Measurements from ENCODE around the gene CES4A. TPM values are rescaled to one million over a fixed set of nuclear protein-coding genes. Genes with fewer than 3 reads are reported as not detected.
A peak's percentile ranks its signal among the peaks of the same experiment; 100 is the strongest.

The CES4A gene
- total and polyA plus RNA-seq, 9 of the 15 experiments (the other 6 are each of a cell fraction or from before 2014, with no cell fraction given): 0.09 to 0.13 (median 0.11) TPM; not detected in 6

DNA sequence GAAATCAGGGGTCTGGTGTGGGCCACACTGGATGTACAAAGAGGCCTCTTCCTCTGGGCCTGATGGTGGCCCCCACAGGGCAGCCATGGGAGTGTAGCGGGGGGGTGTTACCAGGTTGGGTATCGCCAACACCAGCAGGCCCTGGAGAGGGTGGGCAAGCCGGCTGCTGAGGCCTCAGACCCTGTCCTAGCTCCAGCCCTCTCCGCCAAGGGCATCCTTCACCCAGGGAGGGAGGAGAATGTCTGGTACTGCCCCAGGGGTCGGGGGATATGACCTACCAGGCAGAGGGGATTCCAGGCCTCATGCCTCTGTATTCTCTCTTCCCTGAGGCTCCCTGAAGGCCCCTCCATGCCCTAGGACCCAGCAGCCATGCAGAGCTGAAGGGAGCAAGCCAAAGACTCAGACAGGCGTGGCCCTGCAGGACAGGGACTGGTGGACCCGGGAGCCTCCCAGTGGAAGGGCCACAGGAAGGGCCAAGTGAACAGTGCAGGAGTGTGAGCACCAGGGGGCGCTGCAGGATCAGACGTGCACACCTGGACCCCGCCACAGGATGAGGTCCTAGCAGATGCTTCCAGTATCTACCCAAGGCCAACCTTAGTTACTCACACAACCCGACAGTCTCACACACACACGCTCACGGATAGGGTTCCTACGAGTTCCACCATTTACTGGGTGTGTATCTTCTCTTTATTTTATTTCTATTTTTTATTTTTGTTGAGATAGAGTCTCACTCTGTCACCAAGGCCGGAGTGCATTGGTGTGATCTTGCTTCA, 10.9 kb upstream of the CES4A start (continued):
- TF ChIP-seq BDP1 (IDR thresholded peaks at IDR 0.05; ENCODE audit: insufficient read depth, insufficient read length): no peak
- no peak for TF ChIP-seq ZNF134 (CRISPR knock-in tag; conservative IDR thresholded peaks at IDR 0.05)
- no peak for TF ChIP-seq POLR2A (conservative IDR thresholded peaks at IDR 0.05)
- TF ChIP-seq NELFE (IDR thresholded peaks at IDR 0.05; ENCODE audit: insufficient read depth, insufficient read length): no peak
- no peak for TF ChIP-seq EHMT2 (IDR thresholded peaks at IDR 0.05)
- peak; percentile 57; the same call in 1 of the 2 replicates for TF ChIP-seq ZEB2 (IDR thresholded peaks at IDR 0.05)
- 0 out of 2 replicates have a peak, but pooled peaks have one; percentile 18 for TF ChIP-seq JUN (IDR thresholded peaks at IDR 0.05; ENCODE audit: borderline replicate concordance, low read depth, low read length)
- no peak for TF ChIP-seq JUN (CRISPR knock-in tag; IDR thresholded peaks at IDR 0.05; ENCODE audit: borderline replicate concordance)
- TF ChIP-seq, protein P1, sequence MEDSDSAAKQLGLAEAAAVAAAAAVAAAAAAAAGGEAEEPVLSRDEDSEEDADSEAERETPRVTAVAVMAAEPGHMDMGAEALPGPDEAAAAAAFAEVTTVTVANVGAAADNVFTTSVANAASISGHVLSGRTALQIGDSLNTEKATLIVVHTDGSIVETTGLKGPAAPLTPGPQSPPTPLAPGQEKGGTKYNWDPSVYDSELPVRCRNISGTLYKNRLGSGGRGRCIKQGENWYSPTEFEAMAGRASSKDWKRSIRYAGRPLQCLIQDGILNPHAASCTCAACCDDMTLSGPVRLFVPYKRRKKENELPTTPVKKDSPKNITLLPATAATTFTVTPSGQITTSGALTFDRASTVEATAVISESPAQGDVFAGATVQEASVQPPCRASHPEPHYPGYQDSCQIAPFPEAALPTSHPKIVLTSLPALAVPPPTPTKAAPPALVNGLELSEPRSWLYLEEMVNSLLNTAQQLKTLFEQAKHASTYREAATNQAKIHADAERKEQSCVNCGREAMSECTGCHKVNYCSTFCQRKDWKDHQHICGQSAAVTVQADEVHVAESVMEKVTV (CRISPR knock-in tag; IDR thresholded peaks at IDR 0.05): peak; percentile 93
- TF ChIP-seq MECOM (CRISPR knock-in tag; IDR thresholded peaks at IDR 0.05): peak; percentile 89
- TF ChIP-seq, protein P2, sequence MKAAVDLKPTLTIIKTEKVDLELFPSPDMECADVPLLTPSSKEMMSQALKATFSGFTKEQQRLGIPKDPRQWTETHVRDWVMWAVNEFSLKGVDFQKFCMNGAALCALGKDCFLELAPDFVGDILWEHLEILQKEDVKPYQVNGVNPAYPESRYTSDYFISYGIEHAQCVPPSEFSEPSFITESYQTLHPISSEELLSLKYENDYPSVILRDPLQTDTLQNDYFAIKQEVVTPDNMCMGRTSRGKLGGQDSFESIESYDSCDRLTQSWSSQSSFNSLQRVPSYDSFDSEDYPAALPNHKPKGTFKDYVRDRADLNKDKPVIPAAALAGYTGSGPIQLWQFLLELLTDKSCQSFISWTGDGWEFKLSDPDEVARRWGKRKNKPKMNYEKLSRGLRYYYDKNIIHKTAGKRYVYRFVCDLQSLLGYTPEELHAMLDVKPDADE (conservative IDR thresholded peaks at IDR 0.05; ENCODE audit: control insufficient read depth, low read depth, low read length): 0 out of 2 replicates have a peak, but pooled peaks have one; percentile 14
- TF ChIP-seq, protein P3, sequence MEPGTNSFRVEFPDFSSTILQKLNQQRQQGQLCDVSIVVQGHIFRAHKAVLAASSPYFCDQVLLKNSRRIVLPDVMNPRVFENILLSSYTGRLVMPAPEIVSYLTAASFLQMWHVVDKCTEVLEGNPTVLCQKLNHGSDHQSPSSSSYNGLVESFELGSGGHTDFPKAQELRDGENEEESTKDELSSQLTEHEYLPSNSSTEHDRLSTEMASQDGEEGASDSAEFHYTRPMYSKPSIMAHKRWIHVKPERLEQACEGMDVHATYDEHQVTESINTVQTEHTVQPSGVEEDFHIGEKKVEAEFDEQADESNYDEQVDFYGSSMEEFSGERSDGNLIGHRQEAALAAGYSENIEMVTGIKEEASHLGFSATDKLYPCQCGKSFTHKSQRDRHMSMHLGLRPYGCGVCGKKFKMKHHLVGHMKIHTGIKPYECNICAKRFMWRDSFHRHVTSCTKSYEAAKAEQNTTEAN (CRISPR knock-in tag; IDR thresholded peaks at IDR 0.05): no peak
- TF ChIP-seq ZNF146 (CRISPR knock-in tag; IDR thresholded peaks at IDR 0.05; ENCODE audit: unreplicated experiment): no peak
- TF ChIP-seq, protein P4, sequence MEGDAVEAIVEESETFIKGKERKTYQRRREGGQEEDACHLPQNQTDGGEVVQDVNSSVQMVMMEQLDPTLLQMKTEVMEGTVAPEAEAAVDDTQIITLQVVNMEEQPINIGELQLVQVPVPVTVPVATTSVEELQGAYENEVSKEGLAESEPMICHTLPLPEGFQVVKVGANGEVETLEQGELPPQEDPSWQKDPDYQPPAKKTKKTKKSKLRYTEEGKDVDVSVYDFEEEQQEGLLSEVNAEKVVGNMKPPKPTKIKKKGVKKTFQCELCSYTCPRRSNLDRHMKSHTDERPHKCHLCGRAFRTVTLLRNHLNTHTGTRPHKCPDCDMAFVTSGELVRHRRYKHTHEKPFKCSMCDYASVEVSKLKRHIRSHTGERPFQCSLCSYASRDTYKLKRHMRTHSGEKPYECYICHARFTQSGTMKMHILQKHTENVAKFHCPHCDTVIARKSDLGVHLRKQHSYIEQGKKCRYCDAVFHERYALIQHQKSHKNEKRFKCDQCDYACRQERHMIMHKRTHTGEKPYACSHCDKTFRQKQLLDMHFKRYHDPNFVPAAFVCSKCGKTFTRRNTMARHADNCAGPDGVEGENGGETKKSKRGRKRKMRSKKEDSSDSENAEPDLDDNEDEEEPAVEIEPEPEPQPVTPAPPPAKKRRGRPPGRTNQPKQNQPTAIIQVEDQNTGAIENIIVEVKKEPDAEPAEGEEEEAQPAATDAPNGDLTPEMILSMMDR (IDR thresholded peaks at IDR 0.05 in 2 of 3, conservative IDR thresholded peaks at IDR 0.05 in 1 of 3; ENCODE audit: insufficient read depth in 2 of 3, low read depth in 1 of 3, low read length in 3 of 3): peak; percentile 94 to 98 (median 97)
- peak; percentile 75 for TF ChIP-seq CC2D1A (IDR thresholded peaks at IDR 0.05)
- TF ChIP-seq MCM5 (IDR thresholded peaks at IDR 0.05; ENCODE audit: low read depth): no peak
- TF ChIP-seq, protein P5, sequence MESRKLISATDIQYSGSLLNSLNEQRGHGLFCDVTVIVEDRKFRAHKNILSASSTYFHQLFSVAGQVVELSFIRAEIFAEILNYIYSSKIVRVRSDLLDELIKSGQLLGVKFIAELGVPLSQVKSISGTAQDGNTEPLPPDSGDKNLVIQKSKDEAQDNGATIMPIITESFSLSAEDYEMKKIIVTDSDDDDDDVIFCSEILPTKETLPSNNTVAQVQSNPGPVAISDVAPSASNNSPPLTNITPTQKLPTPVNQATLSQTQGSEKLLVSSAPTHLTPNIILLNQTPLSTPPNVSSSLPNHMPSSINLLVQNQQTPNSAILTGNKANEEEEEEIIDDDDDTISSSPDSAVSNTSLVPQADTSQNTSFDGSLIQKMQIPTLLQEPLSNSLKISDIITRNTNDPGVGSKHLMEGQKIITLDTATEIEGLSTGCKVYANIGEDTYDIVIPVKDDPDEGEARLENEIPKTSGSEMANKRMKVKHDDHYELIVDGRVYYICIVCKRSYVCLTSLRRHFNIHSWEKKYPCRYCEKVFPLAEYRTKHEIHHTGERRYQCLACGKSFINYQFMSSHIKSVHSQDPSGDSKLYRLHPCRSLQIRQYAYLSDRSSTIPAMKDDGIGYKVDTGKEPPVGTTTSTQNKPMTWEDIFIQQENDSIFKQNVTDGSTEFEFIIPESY (CRISPR knock-in tag; IDR thresholded peaks at IDR 0.05): peak; percentile 79
- TF ChIP-seq RB1 (IDR thresholded peaks at IDR 0.05; ENCODE audit: low read depth): peak; percentile 91
- no peak for TF ChIP-seq TARDBP (IDR thresholded peaks at IDR 0.05)
- TF ChIP-seq ESRRA (IDR thresholded peaks at IDR 0.05; ENCODE audit: borderline replicate concordance, low read depth): 0 out of 2 replicates have a peak, but pooled peaks have one; percentile 24
- no peak for TF ChIP-seq RHOXF2B (CRISPR knock-in tag; conservative IDR thresholded peaks at IDR 0.05)
- no peak for TF ChIP-seq MTA1 (IDR thresholded peaks at IDR 0.05; ENCODE audit: borderline replicate concordance)
- no peak for TF ChIP-seq TAL1 (IDR thresholded peaks at IDR 0.05)

Data from K562 (cell line).